Breast epithelium (tissue), 4 donors: Measurements from ENCODE around the gene PSME1. TPM values are rescaled to one million over a fixed set of nuclear protein-coding genes. Genes with fewer than 3 reads are reported as not detected.
A peak's percentile ranks its signal among the peaks of the same experiment; 100 is the strongest.

Source experiments
- DNase-seq, 2 donors: peaks; one replicate each; pipeline ENCODE4 v3.0.0-alpha.2; 2019; ENCODE audit warnings: low spot score in 2 of 2
- H3K27ac ChIP-seq, 2 donors: fragments of 200-600 bp; sonication (generic) in 1 of 2; one replicate each; pipeline ENCODE4 v1.5.1; 2016 to 2019; ENCODE audit warnings: mild to moderate bottlenecking in 1 of 2
- H3K27me3 ChIP-seq, 2 donors: fragments of 200-600 bp; sonication (generic) in 1 of 2; one replicate each; pipeline versions ENCODE4 v1.5.1 to v1.6.0; 2017 to 2019; ENCODE audit warnings: control low read depth in 1 of 2, mild to moderate bottlenecking in 1 of 2
- H3K36me3 ChIP-seq: fragments of 200-600 bp; one replicate; pipeline ENCODE4 v1.5.1; 2019
- H3K4me1 ChIP-seq, 2 donors: fragments of 200-600 bp; sonication (generic); one replicate each; pipeline ENCODE4 v1.5.1; 2016 to 2019; ENCODE audit warnings: control low read depth in 1 of 2
- H3K4me3 ChIP-seq, 3 donors: fragments of 200-600 bp; sonication (generic); 1 replicate in 2 of 3; 2 replicates in 1 of 3; pipeline ENCODE4 v1.5.1; 2016 to 2019; ENCODE audit warnings: mild to moderate bottlenecking in 3 of 3, moderate library complexity in 2 of 3
- H3K9me3 ChIP-seq, 2 donors: fragments of 200-600 bp; sonication (generic) in 1 of 2; one replicate each; pipeline ENCODE4 v1.5.1; 2016 to 2019; ENCODE audit warnings: control low read depth in 1 of 2
- CTCF ChIP-seq, 3 donors: fragments of 450-650 bp; IDR thresholded peaks; one replicate each; pipeline ENCODE4 v1.5.1; 2016 to 2017; ENCODE audit warnings: antibody characterized with exemption in 3 of 3, mild to moderate bottlenecking in 3 of 3, moderate library complexity in 3 of 3
- POLR2A ChIP-seq: fragments of 450-650 bp; IDR thresholded peaks from one replicate; pipeline ENCODE4 v1.6.1; 2016; ENCODE audit warnings: antibody characterized with exemption, mild to moderate bottlenecking, moderate library complexity
- POLR2AphosphoS5 ChIP-seq, 3 donors: sonication (generic); formaldehyde crosslinking; IDR thresholded peaks; one replicate each; pipeline ENCODE4 v1.6.1; 2017; ENCODE audit warnings: antibody characterized with exemption in 3 of 3
- intact Hi-C: fragments of 100-400 bp; cut with DNase I; formaldehyde crosslinking; loops from one replicate; pipeline ENCODE4 v1.15.1; 2023; ENCODE audit warnings: low total_unique reads
- total RNA-seq, 3 donors: library from RNA; depleted of rRNA; stranded (reverse); fragments of >200 nt; gene quantifications; one replicate each; pipeline ENCODE4 v1.1.0, GENCODE V29; 2016

Gene PSME1
- total RNA-seq, 3 donors from 2014 or later: 91.1 to 151 (median 135) TPM

GRCh38 chr14:24106672-24107271, 29.2 kb upstream of the PSME1 start:
- no peaks in the 10 kb centered on the region for H3K27me3 ChIP-seq
- TF ChIP-seq POLR2A: no peak
- TF ChIP-seq CTCF (IDR thresholded peaks at IDR 0.05): no peak
- TF ChIP-seq POLR2AphosphoS5 (IDR thresholded peaks at IDR 0.05): no peak
- no peak overlapping the region for H3K4me3 ChIP-seq
- DNase-seq: no peak
- no peaks in the 10 kb centered on the region for H3K9me3 ChIP-seq
- no peak overlapping the region for H3K27ac ChIP-seq
- H3K36me3 ChIP-seq: no peaks in the 10 kb centered on the region
- intact Hi-C loops: no loop called here
- H3K4me1 ChIP-seq: peaks cover 0 to 4% of the 10 kb centered on the region in 2 donors

GRCh38 chr14:24108336-24108874, 27.6 kb upstream of the PSME1 start:
- DNase-seq: no peak
- H3K27me3 ChIP-seq: no peaks in the 10 kb centered on the region
- H3K4me1 ChIP-seq: peaks cover 0 to 4% of the 10 kb centered on the region in 2 donors
- TF ChIP-seq CTCF (IDR thresholded peaks at IDR 0.05): no peak
- TF ChIP-seq POLR2AphosphoS5 (IDR thresholded peaks at IDR 0.05): no peak
- TF ChIP-seq POLR2A: no peak
- intact Hi-C loops: no loop called here
- H3K27ac ChIP-seq: peak overlapping the region; percentile 44 to 62
- no peaks in the 10 kb centered on the region for H3K36me3 ChIP-seq
- H3K9me3 ChIP-seq: no peaks in the 10 kb centered on the region
- H3K4me3 ChIP-seq: no peak overlapping the region

GRCh38 chr14:24110060-24110459, 25.9 kb upstream of the PSME1 start:
- intact Hi-C loops: no loop called here
- TF ChIP-seq POLR2A: no peak
- TF ChIP-seq POLR2AphosphoS5 (IDR thresholded peaks at IDR 0.05): no peak
- no peak for TF ChIP-seq CTCF (IDR thresholded peaks at IDR 0.05)
- Histone ChIP-seq H3K27me3 (no peaks in the 10 kb centered on the region), H3K27ac (no peak overlapping the region), H3K9me3 (no peaks in the 10 kb centered on the region), H3K36me3 (no peaks in the 10 kb centered on the region), H3K4me3 (no peak overlapping the region), H3K4me1 (peaks cover 0 to 4% of the 10 kb centered on the region in 2 donors)
- DNase-seq: no peak

GRCh38 chr14:24110523-24110922, 25.5 kb upstream of the PSME1 start:
- no peak for DNase-seq
- no peak overlapping the region for H3K4me3 ChIP-seq
- H3K27ac ChIP-seq: no peak overlapping the region
- no peaks in the 10 kb centered on the region for H3K9me3 ChIP-seq
- peaks cover 0 to 4% of the 10 kb centered on the region in 2 donors for H3K4me1 ChIP-seq
- intact Hi-C loops: no loop called here
- TF ChIP-seq CTCF (IDR thresholded peaks at IDR 0.05) (no peak), POLR2A (no peak), POLR2AphosphoS5 (IDR thresholded peaks at IDR 0.05) (no peak)
- no peaks in the 10 kb centered on the region for H3K27me3 ChIP-seq
- H3K36me3 ChIP-seq: no peaks in the 10 kb centered on the region

- Histone ChIP-seq H3K27ac (peak overlapping the region; percentile 98 to 99), H3K9me3 (no peaks in the 10 kb centered on the region), H3K4me3 (peak overlapping the region; percentile 64 to 74 (median 74)), H3K36me3 (no peaks in the 10 kb centered on the region), H3K4me1 (peaks cover 4 to 17% of the 10 kb centered on the region in 2 donors), H3K27me3 (no peaks in the 10 kb centered on the region)
- no peak for DNase-seq
- intact Hi-C loops: no loop called here
- no peak for TF ChIP-seq POLR2AphosphoS5 (IDR thresholded peaks at IDR 0.05)
- TF ChIP-seq POLR2A: no peak
- no peak for TF ChIP-seq CTCF (IDR thresholded peaks at IDR 0.05)
Observed at GRCh38 chr14:24113379-24113800, 22.6 kb upstream of the PSME1 start.
